HG03439 (cell line): Measurements from ENCODE around the gene ACOT7.

ENCODE experiments used
- ATAC-seq: cut with Tn5 transposase; IDR thresholded peaks from one replicate; pipeline ENCODE4 v1.9.1; 2021; ENCODE audit warnings: mild to moderate bottlenecking, moderate library complexity; ENCODE audit not compliant: unreplicated experiment

ACOT7 gene

DNA sequence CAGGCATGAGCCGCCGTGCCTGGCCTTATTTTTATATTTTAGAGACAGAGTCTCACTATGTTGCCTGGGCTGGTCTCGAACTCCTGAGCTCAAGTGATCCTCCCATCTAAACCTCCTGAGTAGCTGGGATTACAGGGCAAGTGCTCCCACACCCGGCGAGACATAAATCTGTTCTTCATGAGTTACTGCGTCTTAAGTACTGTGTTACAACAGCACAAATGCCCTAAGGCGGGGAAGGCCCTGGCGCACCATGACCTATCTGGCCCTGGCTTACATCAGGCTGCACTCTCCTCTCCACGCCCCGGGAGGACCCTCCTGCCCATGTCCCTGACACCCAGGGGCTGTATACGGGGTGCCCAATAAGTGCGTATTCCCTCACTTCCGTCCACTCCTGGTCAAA, 136.9 kb downstream of the ACOT7 start:
- no peak for ATAC-seq

DNA sequence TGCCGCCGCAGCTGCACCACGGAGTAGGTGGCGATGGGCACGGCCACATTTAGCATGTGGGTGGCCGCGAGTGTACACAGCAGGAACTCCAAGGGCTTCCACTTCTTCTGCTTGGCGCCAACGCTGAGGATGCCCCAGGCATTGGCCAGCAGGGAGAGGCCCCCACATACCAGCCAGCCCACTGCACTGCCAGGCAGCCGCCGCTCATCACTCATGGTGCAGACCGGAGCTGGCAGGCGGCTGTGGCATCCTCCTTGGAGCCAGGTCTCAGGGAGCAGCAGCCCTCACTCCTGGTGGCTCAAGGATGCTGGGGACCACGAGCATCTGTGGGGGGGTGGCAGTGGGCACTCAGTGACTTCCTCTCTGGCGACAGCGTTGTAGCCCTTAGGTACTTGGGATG, 138.9 kb downstream of the ACOT7 start:
- ATAC-seq: no peak

DNA sequence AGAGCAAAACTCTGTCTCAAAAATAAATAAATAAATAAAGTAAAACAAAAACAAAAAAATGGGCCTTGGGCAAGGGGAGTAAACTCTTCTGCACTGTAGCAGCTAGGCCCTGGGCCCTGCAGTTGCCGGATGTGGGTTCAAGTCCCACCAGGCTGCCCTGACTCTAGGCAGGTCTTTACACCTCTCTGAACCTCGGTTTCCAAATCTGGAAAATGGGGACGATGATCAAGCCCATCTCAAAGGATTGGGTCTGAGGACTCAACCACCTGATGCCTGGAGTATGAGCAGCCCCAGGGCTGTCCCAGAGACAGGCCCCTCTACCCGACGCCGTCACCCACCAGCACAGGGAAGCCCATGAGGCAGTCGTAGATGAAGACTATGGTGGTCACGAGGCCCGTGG, 140.2 kb downstream of the ACOT7 start:
- no peak for ATAC-seq

DNA sequence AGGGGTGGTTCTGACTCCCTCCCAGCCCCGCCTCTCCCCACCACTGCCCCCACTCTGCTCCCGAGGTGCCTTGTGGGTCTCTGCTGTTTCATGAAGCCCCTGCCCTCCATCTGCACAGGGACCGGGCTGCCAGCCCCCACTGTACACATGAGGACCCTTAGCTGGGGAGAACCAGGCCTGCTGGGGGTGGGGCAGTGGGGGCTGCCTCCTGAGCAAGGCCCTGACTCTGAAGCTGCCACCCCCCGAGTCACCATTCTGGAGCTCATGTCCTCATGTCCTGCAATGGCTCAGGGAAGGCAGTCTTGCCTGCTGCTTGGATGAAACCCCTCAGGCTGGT, 141.2 kb downstream of the ACOT7 start:
- ATAC-seq: no peak

DNA sequence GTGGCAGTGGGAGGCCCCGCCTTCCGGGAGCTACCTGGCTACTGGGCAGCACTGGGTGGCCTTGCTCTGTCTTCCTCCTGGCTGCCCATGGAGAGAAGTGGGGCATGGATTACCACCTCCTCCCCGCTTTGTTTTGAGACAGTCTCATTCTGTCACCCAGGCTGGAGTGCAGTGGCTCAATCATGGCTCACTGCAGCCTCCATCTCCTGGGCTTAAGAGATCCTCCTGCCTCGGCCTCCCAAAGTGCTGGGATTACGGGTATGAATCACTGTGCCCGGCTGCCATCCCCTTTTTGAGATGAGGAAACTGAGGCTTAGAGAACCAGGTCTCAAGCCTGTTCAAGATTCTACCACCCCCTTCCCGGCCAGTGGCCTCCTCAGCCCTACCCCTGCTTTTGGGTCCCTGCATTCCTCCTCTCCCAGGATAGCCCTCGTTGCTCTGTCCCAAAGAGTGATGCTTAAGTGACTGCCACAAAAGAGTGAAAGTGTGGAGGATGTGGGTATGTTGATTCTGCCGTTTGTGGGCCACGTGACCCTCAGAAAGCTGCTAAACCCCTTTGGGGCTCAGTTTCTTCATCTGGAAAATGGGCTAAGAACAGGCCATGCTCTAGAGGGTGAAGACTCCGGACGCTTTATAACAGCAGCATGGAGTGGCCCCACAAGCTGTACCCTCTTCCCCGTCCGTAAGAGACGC, 141.7 kb downstream of the ACOT7 start:
- ATAC-seq: no peak

DNA sequence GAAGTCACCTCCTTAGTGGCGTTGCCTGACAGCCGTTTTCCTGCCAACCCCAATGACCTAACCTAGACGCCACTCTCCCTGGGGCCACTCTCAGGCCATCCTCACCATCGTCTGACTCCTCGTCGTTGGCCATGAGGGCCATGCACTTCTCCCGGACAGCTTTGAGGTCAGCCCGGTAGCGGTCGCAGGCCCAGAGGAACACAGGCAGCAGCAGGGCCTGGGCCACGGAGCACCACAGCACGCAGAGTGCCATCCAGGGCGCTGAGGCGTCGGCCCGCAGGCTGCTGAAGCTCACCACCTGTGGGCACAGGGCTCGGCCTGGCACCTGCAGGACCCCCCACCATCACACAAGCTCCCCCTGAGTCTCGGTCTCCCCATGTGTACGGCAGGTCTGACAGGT, 142.3 kb downstream of the ACOT7 start:
- no peak for ATAC-seq

DNA sequence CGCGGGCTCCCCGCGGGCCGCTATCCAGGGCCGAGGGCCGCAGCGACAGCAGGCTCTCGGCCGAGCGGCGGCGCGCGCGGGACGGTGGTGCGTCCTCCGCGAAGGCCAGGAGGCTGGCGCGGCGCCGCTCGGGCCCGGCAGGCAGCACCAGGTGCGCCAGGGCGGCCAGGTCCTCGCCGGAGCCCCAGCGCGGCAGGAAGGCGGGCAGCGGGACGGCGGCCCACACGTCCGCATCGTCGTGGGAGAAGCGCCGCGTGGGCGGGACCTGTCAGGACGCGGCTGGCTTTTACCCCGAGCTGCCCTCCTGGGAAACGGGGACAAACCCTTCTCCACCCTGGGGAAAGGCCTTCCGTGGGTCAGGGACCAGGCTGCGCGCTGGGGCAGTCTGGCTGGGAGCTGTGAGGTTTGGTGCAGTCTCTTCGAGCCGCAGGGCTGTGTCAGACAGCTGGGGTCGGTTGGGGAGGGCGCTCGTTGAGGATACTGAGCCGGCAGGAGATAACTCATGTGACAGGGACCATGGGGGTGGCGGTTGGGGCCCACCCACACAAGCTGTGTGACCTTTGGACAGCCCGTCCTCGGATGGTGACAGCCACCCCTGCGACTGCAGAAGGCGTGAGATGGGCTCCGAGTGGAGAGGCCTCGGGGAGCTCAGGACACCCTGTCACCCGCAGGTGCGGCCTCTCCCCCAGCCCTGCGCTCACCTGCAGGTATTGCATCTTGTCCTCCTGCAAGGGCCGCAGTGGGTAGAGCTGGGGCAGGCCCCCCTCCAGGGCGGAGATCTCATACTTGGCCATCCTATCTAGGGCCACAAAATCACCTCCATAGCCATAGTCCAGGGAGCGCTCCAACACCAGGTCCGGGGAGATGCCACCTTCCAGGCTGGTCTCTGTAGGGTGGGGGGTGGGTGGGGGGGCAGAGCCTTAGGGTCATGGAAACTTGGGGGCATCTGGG, 143.6 kb downstream of the ACOT7 start:
- ATAC-seq: no peak

DNA sequence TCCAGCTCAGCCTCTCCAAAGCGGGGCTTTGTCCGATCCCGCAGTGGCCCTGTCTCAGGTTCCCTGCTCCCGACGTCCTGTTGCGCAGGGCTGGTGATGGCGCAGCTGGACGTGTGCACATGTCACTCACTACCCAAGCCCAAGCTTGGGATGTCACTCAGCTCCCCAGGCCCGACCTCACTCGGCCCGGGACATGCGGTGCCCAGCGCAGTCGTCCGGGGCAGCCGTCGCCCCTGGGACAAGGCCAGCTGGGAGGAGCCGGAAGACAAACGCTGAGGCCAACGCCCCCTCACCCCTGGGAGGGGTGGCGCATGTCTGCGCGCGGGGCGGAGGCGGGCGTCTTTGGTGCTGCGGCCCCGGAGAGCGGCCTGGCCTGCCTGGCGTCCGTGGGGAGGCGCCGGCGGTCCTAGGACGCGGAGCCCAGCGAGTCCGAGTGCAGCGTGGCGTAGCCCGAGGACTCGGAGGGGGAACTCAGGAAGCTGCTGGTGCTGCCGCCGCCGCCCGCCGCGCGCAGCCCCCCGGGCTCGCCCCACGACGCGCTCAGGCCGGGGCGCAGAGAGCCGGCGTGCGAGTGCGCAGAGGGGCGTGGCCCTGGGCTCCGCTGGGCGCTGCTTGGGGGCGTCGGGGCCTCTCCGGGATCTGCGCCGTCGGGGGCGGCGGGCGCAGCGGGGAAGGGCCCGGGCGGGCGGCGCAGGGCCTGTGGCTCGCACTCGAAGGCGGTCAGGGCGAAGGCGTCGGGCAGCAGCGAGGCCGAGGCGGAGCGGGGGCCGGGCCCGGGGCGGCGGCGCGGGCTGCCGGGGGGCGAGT, 144.4 kb downstream of the ACOT7 start:
- ATAC-seq: no peak

DNA sequence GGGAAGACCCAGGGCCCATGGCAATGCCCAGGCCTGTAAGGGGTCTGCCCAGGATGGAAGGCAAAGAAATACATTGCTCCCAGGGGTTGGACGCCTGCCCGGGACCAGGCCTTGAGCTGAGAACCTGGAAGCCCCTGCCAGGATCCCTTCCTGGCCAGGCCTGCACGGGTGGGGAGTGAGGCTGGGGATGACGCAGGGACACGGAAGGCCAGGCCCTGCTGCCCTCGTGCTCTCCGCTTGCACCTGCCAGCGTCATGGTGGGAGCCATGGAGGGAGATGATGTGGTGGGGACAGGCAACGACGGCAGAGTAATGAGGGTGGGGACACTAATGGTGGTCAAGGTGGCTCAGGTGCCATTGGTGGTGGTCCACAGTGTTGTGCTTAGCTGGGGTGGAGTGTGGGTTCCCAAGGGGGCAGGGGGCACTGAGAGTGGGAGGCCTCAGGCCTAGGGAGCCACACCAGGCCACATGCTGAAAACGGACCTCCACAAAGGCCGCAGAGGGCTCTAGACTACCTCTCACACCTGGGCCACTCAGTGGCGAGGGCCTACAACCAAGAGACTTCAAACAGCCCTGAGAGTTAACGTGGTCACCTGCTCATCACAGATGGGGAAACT, 145.3 kb downstream of the ACOT7 start:
- no peak for ATAC-seq

DNA sequence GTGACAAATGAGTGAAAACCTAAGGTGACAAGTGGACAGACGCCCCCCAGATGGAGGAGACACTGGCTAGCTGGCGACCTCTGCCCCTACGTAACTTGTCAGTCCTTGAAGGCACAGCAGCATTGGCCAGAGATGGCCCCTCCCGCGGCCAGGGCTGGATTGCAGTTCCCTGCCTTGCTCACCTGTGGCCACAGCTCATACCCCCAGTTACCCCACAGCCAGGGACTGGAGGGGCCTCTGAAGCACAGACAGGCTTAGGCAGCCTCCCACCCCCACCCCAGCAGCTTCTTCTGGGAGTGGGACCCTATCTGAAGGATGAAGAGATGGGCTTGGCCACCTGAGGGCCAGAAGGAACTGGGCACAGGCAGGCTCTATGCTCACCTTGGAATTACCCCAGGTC, 145.9 kb downstream of the ACOT7 start:
- ATAC-seq: no peak

DNA sequence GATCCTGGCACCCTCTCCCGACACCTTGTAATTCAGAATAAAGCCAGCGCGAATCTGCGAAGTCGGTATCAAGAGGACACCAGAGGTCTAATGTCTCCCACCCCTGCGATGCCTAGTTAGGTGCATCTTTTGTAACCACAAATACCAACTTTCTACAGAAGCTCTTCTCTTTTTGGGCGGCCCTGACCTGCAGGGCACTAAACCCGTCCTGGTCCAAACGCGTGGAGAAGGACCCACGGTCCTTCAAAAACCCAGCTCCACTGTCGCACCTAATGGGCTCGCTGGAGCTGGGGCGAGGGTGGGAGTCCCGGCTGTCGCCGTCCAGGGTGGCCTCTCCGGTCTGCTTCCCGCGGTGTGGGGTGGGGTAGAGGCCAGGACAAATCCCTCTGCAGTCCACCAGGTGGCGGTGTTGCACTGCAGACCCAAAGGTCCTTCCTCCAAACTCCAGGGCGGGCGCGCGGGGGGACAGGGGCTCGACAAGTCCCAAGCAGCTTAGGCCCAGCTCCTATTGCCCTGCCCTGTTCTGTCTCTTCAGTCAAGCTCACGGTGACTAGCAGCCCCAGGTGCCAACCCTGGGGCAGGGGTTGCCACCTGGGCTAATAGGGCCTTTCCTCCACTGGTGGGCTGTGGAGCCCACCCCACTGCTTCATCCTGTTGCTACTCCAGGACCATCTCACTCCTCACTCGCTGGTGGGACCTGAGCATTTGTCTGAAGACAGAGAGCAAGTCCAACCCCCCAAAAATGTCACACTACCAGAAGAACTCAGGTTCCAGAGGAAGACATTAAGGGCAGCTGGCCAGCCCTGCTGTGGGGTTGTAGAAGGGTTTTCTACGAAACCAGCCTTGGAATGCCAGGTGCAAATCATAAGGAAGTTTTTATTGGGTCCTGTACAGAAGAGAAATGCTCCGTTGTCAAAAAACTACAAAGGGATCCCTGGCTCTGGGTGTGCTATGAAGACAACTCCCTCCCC, 146.8 kb downstream of the ACOT7 start:
- peak; percentile 51 for ATAC-seq

DNA sequence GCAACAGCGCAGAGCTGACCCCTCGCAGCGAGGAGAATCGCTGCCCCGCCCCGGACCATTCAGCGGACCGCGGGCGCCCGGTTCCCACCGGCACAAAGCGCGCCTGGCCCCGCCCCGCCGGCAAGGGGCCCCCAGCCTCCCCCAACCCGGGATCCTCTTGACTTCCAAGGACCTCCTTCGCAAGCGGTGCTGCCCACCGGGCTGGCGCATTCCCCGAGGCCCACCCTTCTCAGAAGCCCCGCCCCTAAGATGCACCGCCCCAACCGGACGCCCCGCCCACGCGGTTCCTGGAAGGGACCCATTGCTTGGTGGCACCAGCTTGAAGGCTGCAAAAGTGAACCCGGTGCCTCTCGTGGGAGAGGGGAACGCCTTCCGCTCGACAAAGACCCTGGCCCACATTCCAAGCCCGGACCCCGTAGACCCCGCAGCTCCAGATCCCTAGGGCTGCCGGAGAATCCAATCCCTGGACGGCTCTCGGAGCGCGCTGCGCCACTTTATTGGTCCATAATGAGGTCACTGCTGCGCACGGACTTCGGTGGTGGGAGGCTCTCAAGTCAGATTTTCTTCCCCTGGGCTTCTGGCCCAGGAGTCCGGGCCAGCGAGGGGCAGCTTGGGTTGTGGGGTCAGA, 147.6 kb downstream of the ACOT7 start:
- peak; percentile 18 for ATAC-seq

DNA sequence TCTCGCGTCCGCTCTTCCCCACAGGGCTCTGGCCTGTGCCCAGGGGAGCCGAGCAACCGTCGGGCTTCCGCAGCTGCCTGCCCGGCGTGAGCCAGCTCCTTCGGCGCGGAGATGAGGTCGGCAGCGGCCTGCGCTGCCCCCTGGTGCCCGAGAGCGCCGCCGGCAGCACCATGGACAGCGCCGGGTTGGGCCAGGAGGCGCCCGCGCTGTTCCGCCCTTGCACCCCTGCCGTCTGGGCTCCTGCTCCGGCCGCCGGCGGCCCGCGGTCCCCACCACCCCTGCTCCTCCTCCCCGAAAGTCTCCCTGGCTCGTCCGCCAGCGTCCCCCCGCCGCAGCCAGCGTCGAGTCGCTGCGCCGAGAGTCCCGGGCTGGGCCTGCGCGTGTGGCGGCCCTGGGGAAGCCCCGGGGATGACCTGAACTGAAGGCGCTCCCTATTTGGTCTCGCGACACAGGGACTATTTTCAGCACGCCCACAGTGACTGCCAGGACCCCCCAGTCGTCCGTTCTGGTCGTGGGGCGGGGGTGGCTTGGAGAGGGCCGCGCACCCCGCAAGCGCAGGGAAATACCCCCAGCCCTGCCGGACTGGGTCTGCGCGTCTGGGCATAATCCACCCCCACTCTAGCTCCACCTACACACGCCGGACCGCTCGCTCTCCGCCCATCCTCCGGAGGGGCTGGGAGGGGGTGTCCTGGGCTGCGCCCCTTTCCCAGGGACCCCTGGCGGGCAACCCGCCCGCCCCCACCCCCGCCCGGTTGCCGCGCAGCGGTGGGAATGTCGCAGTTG, 148.3 kb downstream of the ACOT7 start:
- ATAC-seq: peak; percentile 56

DNA sequence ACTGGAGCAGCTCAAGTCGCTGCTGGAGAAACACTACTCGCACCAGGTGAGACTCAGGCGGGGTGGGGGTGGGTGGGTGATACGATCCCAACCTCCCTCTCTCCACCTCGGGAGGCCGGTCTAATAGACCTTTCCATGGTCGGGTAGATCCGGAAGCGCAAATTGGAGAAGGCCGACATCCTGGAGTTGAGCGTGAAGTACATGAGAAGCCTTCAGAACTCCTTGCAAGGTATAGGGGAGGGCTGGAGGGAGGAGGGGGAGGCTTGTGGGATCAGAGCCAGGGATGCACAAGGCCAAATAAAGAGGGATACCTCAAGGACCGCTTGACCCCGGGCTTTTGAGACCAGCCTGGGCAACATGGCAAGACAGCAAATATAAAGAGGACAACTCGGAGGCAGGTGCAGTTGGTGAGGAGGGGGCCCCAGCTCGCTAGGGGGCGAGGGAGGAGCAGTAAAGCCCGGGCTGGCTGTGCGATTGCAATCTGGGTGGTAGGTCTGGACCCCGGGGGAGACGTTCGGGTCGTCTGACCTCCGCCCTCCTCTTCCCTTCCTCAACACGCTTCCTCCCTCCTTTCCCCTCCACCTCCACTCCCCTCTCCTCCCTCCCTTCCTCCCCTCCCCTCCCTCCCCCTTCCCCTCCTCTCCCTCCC, 149.0 kb downstream of the ACOT7 start:
- no peak for ATAC-seq

DNA sequence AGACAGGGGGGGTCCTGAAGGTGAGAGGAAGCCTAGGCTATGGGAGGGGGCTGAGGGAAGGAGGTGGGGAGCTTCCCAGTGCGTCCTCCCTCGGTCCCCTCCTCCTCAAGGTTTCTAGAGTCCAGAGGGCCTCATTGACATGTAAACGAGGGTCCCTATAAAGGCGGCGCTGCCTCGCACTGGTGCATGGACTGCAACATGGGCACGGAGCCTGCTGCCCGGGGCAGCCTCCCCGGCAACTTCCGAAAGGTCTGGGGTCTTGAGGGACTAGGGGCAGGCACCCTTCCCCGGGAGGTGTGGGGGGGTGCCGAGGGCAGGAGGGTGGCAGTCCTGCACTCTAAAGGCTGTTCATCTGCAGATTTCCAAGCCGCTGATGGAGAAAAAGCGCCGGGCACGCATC, 149.6 kb downstream of the ACOT7 start, which contains the start of gene HES3:
Gene HES3, plus strand, starts transcription at position 187 of the 400 bp plus-strand sequence. Its CDS starts 187 bp downstream, at position 374.
- no peak for ATAC-seq

DNA sequence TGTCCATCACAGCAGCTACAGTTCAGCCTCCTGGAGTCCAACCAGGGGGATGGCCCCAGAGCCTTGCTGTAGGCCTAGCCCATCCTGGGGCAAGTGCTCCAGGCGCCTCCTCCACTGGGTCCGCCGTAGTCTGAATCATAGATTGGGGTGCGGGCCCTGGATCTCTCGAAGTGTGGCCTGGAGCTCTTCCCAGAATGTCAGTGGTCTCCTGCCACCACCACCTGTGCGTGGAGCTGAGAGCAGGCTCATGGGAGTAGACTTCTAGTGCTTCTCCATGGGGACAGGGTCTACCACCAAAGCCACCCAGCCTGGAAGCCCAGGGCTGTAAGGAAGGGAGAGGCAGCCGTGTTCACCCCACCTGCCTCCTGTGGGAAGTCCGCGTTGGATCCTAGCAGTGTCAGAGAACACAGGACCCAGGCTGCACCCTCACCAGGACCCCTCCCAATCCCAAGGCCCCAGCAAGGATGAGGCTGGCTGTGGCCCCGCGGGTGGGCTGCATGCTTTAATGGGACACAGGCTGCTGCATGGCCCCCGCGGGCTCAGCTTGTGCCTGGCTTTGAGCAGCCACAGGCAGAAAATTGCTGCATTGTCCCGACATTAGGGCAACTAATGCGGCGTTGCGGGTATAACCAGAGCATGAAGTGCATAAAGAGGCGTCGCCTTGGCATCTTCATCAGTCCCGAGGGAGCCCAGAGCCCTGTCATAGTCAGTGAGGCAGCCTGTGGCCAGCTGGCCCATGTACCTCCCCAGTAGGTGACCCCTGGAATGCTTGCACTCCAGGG, 150.3 kb downstream of the ACOT7 start:
- no peak for ATAC-seq
